ENCODE results near the gene SGPL1. TPM values are rescaled to one million over a fixed set of nuclear protein-coding genes. Genes with fewer than 3 reads are reported as not detected.

SGPL1 gene
- total and polyA plus RNA-seq, 2 donors, result 20.5 to 27.4 TPM

DNA sequence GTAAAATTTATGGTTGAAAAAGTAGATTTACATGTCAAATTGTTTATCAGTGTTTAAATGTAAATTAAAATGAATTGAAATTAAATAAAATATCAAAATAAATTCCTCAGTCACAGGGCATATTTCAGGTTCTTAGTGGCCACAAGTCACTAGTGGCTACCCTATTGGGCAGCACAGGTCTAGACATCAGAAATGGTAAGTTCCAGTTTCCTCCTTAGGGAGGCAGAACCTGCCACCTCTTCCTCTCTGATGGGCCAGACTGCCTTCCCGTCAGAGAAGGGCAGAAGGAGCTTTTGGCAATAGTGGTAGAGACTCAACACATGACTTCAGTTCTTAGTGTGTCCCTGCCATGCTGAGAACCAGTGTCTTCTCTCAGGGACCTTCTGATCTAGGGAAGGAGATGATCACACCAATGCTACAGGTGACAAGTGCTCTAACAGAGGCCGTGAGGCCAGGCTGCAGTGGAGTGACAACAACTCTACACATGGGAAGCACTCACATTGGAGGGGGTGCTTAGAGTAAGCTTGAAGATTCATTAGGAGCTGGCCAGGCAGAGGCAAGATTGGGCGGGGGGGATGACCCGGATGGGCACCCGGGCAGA, 87.0 kb downstream of the SGPL1 start:
- Histone ChIP-seq H3K27ac (ENCODE audit: low read depth in 1 of 2, low read length in 1 of 2) (no peak overlapping the region), H3K9me3 (ENCODE audit: control insufficient read depth in 2 of 2, insufficient read depth in 1 of 2, low read length in 1 of 2) (no peaks in the 10 kb centered on the region), H3K27me3 (ENCODE audit: control insufficient read depth in 2 of 2, insufficient read depth in 1 of 2, low read length in 1 of 2) (peaks cover 0 to 2% of the 10 kb centered on the region in 2 donors), H3K4me3 (ENCODE audit: low read length in 2 of 2) (no peak overlapping the region), H3K4me1 (ENCODE audit: control insufficient read depth in 2 of 2, insufficient read depth in 2 of 2, low read length in 2 of 2) (no peaks in the 10 kb centered on the region), H3K36me3 (ENCODE audit: control insufficient read depth in 2 of 2, insufficient read depth in 2 of 2, low read length in 1 of 2) (no peaks in the 10 kb centered on the region)
- 93% methylated on average over 5 of the region's 5 CpGs for WGBS
- no peak for DNase-seq (ENCODE audit: low read depth in 6 of 9, low spot score in 9 of 9)

DNA sequence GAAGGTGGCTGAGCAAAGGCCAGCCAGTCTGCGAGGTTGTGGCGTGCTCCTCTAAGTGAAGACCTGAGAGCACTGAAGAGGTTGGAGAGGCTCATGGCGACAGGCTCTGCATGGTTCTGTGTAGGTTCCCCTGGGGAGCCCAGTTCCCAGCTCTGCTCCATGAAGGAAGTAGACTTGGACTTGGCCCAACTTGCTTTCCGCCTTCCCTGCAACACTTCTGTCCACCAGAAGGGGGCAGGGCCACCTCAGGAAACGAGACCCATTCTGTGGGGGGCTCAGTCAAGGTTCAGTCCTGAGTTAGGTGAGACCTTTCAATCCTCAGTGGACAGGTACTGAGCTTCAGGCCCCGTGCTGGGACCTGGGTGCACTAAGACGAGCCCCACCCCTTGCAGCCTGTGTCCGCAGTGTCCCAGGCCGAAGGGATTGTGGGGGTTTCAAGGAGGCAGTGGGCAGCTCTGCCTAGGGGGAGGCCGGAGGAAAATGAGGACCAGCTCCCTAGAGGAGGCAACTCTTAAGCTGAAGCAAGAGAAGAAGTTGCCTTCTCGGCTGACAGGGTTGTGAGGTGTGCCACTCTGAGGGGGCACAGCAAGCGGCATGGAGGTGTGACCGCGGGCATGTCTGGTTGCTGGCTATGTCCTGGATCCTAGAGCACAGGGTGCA, 87.6 kb downstream of the SGPL1 start:
- H3K4me3 ChIP-seq (ENCODE audit: low read length in 2 of 2), result no peak overlapping the region
- no peaks in the 10 kb centered on the region for H3K9me3 ChIP-seq (ENCODE audit: control insufficient read depth in 2 of 2, insufficient read depth in 1 of 2, low read length in 1 of 2)
- WGBS, result 71% methylated on average over 14 of the region's 14 CpGs
- no peaks in the 10 kb centered on the region for H3K4me1 ChIP-seq (ENCODE audit: control insufficient read depth in 2 of 2, insufficient read depth in 2 of 2, low read length in 2 of 2)
- peak in 3 of 9 donors; percentile 37 to 54 (median 51) for DNase-seq (ENCODE audit: low read depth in 6 of 9, low spot score in 9 of 9)
- H3K27me3 ChIP-seq (ENCODE audit: control insufficient read depth in 2 of 2, insufficient read depth in 1 of 2, low read length in 1 of 2), result peaks cover 0 to 2% of the 10 kb centered on the region in 2 donors
- no peak overlapping the region for H3K27ac ChIP-seq (ENCODE audit: low read depth in 1 of 2, low read length in 1 of 2)
- no peaks in the 10 kb centered on the region for H3K36me3 ChIP-seq (ENCODE audit: control insufficient read depth in 2 of 2, insufficient read depth in 2 of 2, low read length in 1 of 2)

DNA sequence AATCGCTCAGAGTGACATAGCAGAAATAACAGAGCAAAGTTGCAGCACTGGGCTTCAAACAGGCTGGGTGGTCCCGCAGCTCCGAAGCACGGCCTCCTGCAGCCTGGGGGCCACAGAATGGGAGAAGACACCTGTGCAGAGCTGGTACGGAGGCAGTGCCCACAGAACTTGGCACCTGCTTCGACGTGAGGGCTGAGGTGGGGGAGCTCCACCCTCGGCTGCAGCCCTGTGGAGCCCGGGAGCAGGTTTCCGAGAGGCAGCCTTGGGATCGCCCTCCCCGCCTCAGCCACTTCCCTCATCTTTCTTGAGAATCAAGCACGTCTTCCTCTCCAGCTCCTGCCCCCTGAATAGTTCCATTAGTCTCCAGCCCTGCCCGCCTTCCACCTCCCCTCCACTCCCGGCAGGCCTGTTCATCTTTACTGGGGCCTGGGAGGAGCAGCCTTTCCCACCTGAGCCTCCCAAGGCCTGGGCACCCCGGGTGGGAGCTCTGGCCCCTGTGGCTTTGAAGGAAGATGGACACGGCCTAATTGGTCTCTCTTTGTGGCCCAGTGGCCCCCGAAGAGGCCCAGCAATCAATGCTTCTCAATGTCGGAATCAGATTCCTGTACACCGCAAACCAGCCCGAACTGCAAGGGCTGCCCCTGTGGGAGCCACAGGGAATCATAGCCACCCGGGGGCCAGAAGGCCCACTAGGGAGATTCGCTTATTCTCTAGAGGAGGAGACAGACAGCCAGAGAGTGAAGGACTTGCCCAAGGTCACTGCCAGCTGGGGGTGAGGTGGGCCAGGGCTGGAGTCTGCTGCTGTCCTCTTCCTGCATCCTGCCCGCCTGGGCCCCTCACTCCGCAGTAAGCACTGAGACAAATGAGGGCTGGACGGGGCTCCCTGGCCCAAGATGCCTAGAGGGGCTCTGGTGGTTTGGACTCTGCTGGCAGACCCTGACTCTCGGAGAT, 89.6 kb downstream of the SGPL1 start:
- no peak for DNase-seq (ENCODE audit: low read depth in 6 of 9, low spot score in 9 of 9)
- no peaks in the 10 kb centered on the region for H3K9me3 ChIP-seq (ENCODE audit: control insufficient read depth in 2 of 2, insufficient read depth in 1 of 2, low read length in 1 of 2)
- H3K4me1 ChIP-seq (ENCODE audit: control insufficient read depth in 2 of 2, insufficient read depth in 2 of 2, low read length in 2 of 2), result no peaks in the 10 kb centered on the region
- H3K27ac ChIP-seq (ENCODE audit: low read depth in 1 of 2, low read length in 1 of 2), result no peak overlapping the region
- 91% methylated on average over 27 of the region's 27 CpGs for WGBS
- no peak overlapping the region for H3K4me3 ChIP-seq (ENCODE audit: low read length in 2 of 2)
- H3K36me3 ChIP-seq (ENCODE audit: control insufficient read depth in 2 of 2, insufficient read depth in 2 of 2, low read length in 1 of 2), result no peaks in the 10 kb centered on the region
- peaks cover 0 to 2% of the 10 kb centered on the region in 2 donors for H3K27me3 ChIP-seq (ENCODE audit: control insufficient read depth in 2 of 2, insufficient read depth in 1 of 2, low read length in 1 of 2)

DNA sequence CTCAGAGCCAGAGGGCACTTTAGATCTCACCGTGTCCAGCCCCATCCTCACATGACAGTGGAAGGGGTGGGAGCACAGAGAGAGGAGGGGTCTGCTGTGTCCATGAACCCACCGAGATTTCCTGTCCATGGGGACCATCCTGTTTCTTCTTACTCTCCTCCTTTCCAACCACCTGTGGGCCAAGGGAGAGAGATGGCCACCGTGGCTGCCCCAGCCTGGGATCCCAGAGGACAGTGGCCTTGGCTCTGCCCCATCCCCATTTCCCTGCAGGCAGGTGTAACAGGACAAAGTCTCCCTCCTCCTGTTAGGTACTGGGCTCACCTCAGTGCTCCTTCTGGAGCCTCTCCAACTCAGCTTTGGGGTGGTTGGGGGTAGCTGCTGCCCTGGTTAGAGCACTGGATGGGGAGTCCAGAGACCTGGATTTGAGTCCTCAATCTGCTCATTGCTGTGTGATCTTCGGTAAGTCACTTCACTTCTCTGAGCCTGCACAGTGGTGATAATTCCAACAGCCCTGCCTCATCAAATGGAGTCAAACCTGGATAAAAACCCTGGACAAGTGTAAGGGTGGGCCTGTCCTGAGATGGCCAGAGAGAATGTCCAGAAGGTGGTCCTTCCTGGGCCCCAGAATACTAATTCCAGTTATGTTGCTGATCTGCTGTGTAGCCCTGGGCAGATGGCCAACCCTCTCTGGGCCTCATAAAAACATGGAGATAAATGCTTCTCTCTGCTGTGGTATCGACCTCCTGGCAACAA, 90.5 kb downstream of the SGPL1 start:
- Histone ChIP-seq H3K27me3 (ENCODE audit: control insufficient read depth in 2 of 2, insufficient read depth in 1 of 2, low read length in 1 of 2) (peaks cover 0 to 2% of the 10 kb centered on the region in 2 donors), H3K27ac (ENCODE audit: low read depth in 1 of 2, low read length in 1 of 2) (no peak overlapping the region), H3K36me3 (ENCODE audit: control insufficient read depth in 2 of 2, insufficient read depth in 2 of 2, low read length in 1 of 2) (no peaks in the 10 kb centered on the region), H3K9me3 (ENCODE audit: control insufficient read depth in 2 of 2, insufficient read depth in 1 of 2, low read length in 1 of 2) (no peaks in the 10 kb centered on the region), H3K4me1 (ENCODE audit: control insufficient read depth in 2 of 2, insufficient read depth in 2 of 2, low read length in 2 of 2) (no peaks in the 10 kb centered on the region), H3K4me3 (ENCODE audit: low read length in 2 of 2) (no peak overlapping the region)
- no peak for DNase-seq (ENCODE audit: low read depth in 6 of 9, low spot score in 9 of 9)
- WGBS, result 87% methylated on average over 5 of the region's 5 CpGs

DNA sequence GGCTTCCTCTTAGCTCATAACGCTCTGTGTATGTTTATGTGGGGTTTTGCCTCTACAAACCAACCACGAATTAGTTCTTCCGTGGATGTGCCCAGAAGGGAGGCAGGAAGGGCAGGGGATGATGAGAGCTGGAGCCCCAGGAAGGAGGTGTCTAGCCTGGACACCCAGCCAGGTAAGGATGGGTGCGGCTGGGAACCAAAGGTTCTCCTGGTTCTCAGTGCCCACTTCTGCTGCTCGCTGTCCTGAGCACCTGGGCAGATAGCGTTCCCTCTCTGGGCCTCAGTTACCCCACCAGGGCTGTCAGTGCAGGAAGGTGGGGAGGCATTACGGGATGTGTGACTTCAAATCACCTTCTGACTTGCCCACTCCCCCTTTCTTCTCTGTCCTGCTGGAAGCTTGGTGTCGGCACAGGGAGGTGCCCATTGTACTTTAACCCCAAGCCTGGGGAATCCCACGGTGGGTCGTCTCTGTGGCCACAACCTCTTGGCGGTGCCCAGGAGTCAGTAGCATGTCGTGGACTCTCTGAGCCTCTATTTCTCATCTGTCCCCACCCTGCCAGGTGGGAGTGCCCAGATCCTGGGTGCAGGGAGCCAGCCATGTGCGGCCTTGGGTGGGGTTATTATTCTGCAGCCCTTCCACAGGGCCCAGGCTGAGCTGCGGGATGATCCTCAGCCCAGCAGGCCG, 91.3 kb downstream of the SGPL1 start:
- H3K4me3 ChIP-seq (ENCODE audit: low read length in 2 of 2), result no peak overlapping the region
- H3K4me1 ChIP-seq (ENCODE audit: control insufficient read depth in 2 of 2, insufficient read depth in 2 of 2, low read length in 2 of 2), result no peaks in the 10 kb centered on the region
- no peak for DNase-seq (ENCODE audit: low read depth in 6 of 9, low spot score in 9 of 9)
- H3K36me3 ChIP-seq (ENCODE audit: control insufficient read depth in 2 of 2, insufficient read depth in 2 of 2, low read length in 1 of 2), result no peaks in the 10 kb centered on the region
- H3K27me3 ChIP-seq (ENCODE audit: control insufficient read depth in 2 of 2, insufficient read depth in 1 of 2, low read length in 1 of 2), result peaks cover 0 to 2% of the 10 kb centered on the region in 2 donors
- no peak overlapping the region for H3K27ac ChIP-seq (ENCODE audit: low read depth in 1 of 2, low read length in 1 of 2)
- 90% methylated on average over 15 of the region's 15 CpGs for WGBS
- no peaks in the 10 kb centered on the region for H3K9me3 ChIP-seq (ENCODE audit: control insufficient read depth in 2 of 2, insufficient read depth in 1 of 2, low read length in 1 of 2)

DNA sequence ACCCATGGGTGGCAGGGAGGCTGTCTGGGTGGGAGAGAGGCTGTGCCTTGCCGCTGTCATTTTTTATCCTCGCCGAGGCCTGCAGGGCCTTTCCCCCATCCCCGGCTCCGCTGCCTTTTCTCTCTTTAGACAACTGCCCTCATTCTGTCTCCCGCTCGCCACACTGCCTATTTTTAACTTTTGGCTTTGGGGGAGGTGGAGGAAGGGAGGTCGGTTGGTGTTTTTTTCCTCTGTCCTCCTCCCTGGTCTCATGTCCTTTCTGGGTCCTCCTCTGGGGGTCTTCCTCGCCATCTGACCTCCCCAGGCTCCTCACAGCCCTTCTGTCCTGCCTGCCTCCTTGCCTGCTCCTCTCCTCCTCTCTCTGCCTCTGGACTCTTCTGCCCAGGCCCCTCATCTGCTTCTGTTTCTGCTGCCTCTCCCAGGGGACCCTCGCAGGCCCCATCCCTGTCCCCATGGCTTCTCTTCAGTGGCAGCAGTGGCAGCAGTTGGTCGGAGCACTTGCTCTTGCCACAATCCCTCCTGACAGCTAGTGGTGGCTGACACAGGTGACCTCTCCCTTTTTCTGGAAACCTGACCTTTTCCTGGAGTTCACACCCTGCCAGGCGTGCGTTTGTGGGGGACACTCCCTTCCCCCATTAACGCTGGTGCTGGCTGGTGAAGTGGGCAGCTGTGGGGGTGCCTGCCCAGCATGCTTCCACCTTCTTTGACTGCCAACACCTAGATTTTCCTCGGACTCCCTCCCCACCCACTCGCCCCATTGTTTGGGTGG, 92.1 kb downstream of the SGPL1 start:
- Histone ChIP-seq H3K4me1 (ENCODE audit: control insufficient read depth in 2 of 2, insufficient read depth in 2 of 2, low read length in 2 of 2) (no peaks in the 10 kb centered on the region), H3K4me3 (ENCODE audit: low read length in 2 of 2) (no peak overlapping the region), H3K9me3 (ENCODE audit: control insufficient read depth in 2 of 2, insufficient read depth in 1 of 2, low read length in 1 of 2) (no peaks in the 10 kb centered on the region), H3K27me3 (ENCODE audit: control insufficient read depth in 2 of 2, insufficient read depth in 1 of 2, low read length in 1 of 2) (peaks cover 0 to 2% of the 10 kb centered on the region in 2 donors), H3K36me3 (ENCODE audit: control insufficient read depth in 2 of 2, insufficient read depth in 2 of 2, low read length in 1 of 2) (no peaks in the 10 kb centered on the region), H3K27ac (ENCODE audit: low read depth in 1 of 2, low read length in 1 of 2) (no peak overlapping the region)
- 91% methylated on average over 16 of the region's 16 CpGs for WGBS
- DNase-seq (ENCODE audit: low read depth in 6 of 9, low spot score in 9 of 9), result no peak

DNA sequence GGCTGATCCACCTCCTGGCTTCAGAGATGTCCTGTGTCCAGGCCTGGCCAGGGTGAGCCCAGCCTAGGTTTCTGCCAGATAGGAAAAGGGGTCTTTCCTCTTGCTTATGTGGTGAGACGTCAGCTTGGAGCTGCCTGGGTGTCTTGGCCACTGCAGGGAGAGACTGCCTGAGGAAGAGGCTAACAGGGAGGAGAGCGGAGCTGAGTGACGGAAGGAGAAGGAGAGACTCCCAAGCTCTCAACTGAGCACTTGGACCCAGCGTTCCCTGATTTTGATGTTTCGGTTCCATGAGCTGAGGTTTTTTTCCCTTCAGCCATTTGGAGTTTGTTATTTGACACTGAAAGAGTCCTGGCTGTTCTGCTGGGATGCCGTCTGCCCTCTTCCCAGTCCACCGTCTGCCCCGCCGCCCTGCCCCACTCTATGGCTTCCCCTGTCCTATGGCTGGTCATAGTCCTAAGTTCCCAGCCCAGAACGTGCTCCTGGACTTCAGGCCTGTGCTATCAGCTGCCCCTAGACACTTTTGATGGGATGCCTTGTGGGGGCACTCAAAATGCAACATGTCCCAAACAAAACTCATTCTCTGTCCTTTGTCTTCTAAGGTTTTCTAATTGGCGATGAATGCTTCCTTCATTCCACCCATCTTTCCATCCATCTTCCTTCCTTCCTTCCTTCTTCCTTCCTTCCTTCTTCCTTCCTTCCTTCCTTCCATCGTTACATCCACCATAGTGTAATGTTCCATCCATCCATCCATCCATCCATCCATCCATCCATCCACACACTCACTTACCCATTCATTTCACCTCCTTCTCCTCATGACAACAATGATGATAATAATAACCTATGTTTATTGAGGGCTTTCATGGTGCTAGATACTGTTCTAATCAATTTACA, 92.9 kb downstream of the SGPL1 start:
- H3K27me3 ChIP-seq (ENCODE audit: control insufficient read depth in 2 of 2, insufficient read depth in 1 of 2, low read length in 1 of 2), result peaks cover 0 to 2% of the 10 kb centered on the region in 2 donors
- 94% methylated on average over 12 of the region's 12 CpGs for WGBS
- H3K4me1 ChIP-seq (ENCODE audit: control insufficient read depth in 2 of 2, insufficient read depth in 2 of 2, low read length in 2 of 2), result no peaks in the 10 kb centered on the region
- H3K27ac ChIP-seq (ENCODE audit: low read depth in 1 of 2, low read length in 1 of 2), result no peak overlapping the region
- H3K36me3 ChIP-seq (ENCODE audit: control insufficient read depth in 2 of 2, insufficient read depth in 2 of 2, low read length in 1 of 2), result no peaks in the 10 kb centered on the region
- H3K9me3 ChIP-seq (ENCODE audit: control insufficient read depth in 2 of 2, insufficient read depth in 1 of 2, low read length in 1 of 2), result no peaks in the 10 kb centered on the region
- no peak for DNase-seq (ENCODE audit: low read depth in 6 of 9, low spot score in 9 of 9)
- no peak overlapping the region for H3K4me3 ChIP-seq (ENCODE audit: low read length in 2 of 2)
